Upper lobe of right lung (tissue), 1 donor: ENCODE measurements around the gene PIGQ. TPM values are rescaled to one million over a fixed set of nuclear protein-coding genes. Genes with fewer than 3 reads are reported as not detected.

Experiments
- ATAC-seq: fragments of 200-7000 bp; cut with Tn5 transposase; one replicate; pipeline ENCODE4 v1.9.1; 2020; ENCODE audit warnings: mild to moderate bottlenecking, moderate library complexity
- DNase-seq: peaks from one replicate; pipeline ENCODE4 v3.0.0-alpha.2; 2020
- H3K27ac ChIP-seq: fragments of 200-600 bp; one replicate; pipeline ENCODE4 v1.8.0; 2022
- H3K27me3 ChIP-seq: fragments of 200-600 bp; one replicate; pipeline ENCODE4 v1.8.0; 2022; ENCODE audit warnings: mild to moderate bottlenecking
- H3K36me3 ChIP-seq: fragments of 200-600 bp; one replicate; pipeline ENCODE4 v1.8.0; 2022
- H3K4me1 ChIP-seq: fragments of 200-600 bp; one replicate; pipeline ENCODE4 v1.8.0; 2022
- H3K4me3 ChIP-seq: fragments of 200-600 bp; one replicate; pipeline ENCODE4 v1.8.0; 2022; ENCODE audit warnings: mild to moderate bottlenecking
- H3K9me3 ChIP-seq: fragments of 200-600 bp; one replicate; pipeline ENCODE4 v1.8.0; 2022
- CTCF ChIP-seq: fragments of 200-600 bp; IDR thresholded peaks from one replicate; pipeline ENCODE4 v1.8.0; 2022; ENCODE audit warnings: antibody characterized with exemption
- intact Hi-C: fragments of 100-400 bp; cut with DNase I; formaldehyde crosslinking; loops from one replicate; pipeline ENCODE4 v1.11.0; 2022
- total RNA-seq: library from RNA; stranded (reverse); fragmentation: NEBNext Ultra II Directional; extraction: Animal tissue kit (Norgen Biotek cat#: 25700); gene quantifications from one replicate; pipeline ENCODE4 v1.2.1, GENCODE V29; 2021
- donor health status: DM: no; HTN: yes; CAD: no; lungs with severe emphysema.

The PIGQ gene
- total RNA-seq, 1 donor from 2014 or later, result 59.4 TPM

DNA sequence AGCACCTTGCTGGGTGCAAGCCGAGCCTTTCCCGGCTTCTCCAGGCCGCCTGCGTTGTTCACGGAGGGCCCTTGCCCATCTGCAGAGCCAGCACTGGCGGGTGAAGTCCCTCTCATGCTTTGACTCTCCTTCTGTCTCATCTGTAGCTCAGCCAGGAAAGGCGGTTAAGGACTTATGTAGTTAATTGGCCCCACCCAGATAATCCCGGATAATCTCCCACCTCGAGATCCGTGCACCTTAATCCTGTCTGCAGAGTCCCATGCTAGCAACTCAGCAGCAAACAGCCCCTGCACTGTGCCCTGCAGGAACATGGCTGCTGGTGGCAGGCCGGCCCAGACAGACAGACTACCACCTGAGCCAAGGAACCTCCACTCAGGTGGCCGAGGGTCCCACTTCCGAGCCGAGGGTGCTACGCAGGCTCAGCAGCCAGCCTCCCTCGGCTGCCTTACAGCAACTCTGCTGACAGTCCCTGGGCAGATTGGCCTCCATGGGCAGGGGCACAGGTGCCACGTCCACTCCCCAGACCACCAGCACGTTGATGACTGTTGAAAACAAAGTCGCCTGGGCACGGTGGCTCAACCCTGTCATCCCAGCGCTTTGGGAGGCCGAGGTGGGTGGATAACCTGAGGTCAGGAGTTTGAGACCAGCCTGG, 37.0 kb downstream of the PIGQ start:
- no peak for DNase-seq
- Histone ChIP-seq H3K4me3 (no peak overlapping the region), H3K27ac (no peak overlapping the region), H3K9me3 (no peaks in the 10 kb centered on the region), H3K36me3 (no peaks in the 10 kb centered on the region), H3K4me1 (peaks cover 5% of the 10 kb centered on the region), H3K27me3 (no peaks in the 10 kb centered on the region)
- intact Hi-C loops, result no loop called here
- ATAC-seq, result no peak
- TF ChIP-seq CTCF, result no peak

- DNase-seq, result no peak
- no peak for ATAC-seq
- TF ChIP-seq CTCF, result no peak
- Histone ChIP-seq H3K27ac (no peak overlapping the region), H3K9me3 (no peaks in the 10 kb centered on the region), H3K36me3 (no peaks in the 10 kb centered on the region), H3K27me3 (no peaks in the 10 kb centered on the region), H3K4me1 (peaks cover 5% of the 10 kb centered on the region), H3K4me3 (no peak overlapping the region)
- intact Hi-C loops, result no loop called here
These were observed 38.3 kb downstream of the PIGQ start for GRCh38 chr16:608019-608418.

- Histone ChIP-seq H3K36me3 (no peaks in the 10 kb centered on the region), H3K4me3 (no peak overlapping the region), H3K27me3 (no peaks in the 10 kb centered on the region), H3K4me1 (peaks cover 5% of the 10 kb centered on the region), H3K27ac (no peak overlapping the region), H3K9me3 (no peaks in the 10 kb centered on the region)
- no peak for ATAC-seq
- intact Hi-C loops, result no loop called here
- DNase-seq, result no peak
- TF ChIP-seq CTCF, result no peak
These were observed 39.5 kb downstream of the PIGQ start for GRCh38 chr16:609316-609715.

DNA sequence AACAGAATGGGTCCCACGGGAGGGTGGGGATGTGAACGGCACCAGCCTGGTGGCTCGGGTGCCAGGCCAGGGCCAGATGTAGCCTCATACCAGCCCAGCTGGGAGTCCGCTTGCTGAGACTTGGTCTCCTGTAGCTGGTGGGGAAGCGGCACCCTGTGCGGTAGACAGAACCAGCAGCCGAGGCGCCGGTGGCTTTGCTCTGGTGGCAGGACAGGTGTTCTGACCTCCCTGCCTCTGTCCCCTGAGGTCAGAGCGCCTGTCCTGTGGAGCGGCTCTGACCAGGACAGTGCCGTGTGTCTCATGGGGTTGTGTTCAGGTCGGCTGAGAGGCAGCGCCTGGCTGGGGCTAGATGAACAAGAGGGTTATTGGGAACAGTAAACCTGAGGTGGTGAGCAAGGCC, 40.2 kb downstream of the PIGQ start:
- no peaks in the 10 kb centered on the region for H3K9me3 ChIP-seq
- ATAC-seq (no peak), DNase-seq (no peak)
- peaks cover 5% of the 10 kb centered on the region for H3K4me1 ChIP-seq
- H3K4me3 ChIP-seq, result no peak overlapping the region
- intact Hi-C loops, result no loop called here
- no peak for TF ChIP-seq CTCF
- H3K36me3 ChIP-seq, result no peaks in the 10 kb centered on the region
- no peak overlapping the region for H3K27ac ChIP-seq
- H3K27me3 ChIP-seq, result no peaks in the 10 kb centered on the region

- Histone ChIP-seq H3K4me3 (no peak overlapping the region), H3K27ac (no peak overlapping the region), H3K9me3 (no peaks in the 10 kb centered on the region), H3K4me1 (peaks cover 5% of the 10 kb centered on the region), H3K36me3 (no peaks in the 10 kb centered on the region), H3K27me3 (no peaks in the 10 kb centered on the region)
- intact Hi-C loops, result no loop called here
- peak; percentile 77 for TF ChIP-seq CTCF
- DNase-seq, result peak; percentile 86
- ATAC-seq, result peak; percentile 96
These were observed 41.0 kb downstream of the PIGQ start for GRCh38 chr16:610513-611381.
